NCI-H1105 (cell line): Measurements from ENCODE around the gene OR8G5.

Experiments used
- DNase-seq: peaks from one replicate; lab custom pipeline; 2025; lab: John Stamatoyannopoulos, UW

Gene OR8G5

DNA sequence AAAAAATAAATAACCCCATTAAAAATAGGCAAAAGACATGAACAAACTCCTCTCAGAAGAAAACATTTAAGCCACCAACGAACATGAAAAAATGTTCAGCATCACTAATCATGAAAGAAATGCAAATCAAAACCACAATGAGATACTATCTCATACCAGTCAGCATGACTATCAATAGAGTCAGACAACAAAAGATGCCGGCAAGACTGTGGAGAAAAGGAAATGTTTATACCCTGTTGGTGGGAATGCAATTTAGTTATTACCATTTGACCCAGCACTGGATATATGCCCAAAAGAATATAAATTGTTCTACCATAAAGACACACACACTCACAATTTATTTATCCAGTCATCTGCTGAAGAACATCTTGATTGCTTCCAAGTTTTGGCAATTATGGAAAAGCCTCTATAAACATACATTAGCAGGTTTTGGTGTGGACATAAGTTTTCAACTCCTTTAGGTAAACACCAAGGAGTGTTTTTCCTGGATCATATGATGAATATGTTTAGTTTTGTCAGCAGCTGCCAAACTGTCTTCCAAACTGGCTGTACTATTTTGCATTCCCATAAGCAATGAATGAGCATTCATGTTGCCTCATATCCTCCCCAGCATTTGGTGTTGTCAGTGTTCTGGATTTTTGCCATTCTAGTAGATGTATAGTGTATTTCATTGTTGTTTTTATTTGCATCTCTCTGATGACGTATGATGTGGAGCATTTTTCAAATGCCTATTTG is 29.6 kb downstream of the OR8G5 start:
- no peak for DNase-seq

DNA sequence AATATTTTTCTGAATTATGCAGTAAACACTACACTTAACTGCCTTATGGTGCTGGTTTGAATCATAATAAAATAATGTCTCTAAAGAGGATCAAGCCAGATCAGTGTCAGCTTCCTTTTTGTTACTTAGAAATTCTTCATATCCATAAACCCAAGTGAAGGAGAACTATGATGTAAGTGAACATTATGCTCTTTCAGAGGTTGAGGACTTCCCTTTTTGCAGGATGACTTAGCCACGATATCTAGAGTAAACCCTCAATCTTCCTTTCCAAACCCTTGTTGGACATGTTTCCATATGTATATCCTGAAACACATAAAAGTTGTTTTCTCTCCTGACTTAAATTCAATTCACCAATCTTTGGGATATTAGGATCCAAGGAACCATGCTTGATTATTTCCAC is 38.5 kb downstream of the OR8G5 start:
- DNase-seq: no peak

DNA sequence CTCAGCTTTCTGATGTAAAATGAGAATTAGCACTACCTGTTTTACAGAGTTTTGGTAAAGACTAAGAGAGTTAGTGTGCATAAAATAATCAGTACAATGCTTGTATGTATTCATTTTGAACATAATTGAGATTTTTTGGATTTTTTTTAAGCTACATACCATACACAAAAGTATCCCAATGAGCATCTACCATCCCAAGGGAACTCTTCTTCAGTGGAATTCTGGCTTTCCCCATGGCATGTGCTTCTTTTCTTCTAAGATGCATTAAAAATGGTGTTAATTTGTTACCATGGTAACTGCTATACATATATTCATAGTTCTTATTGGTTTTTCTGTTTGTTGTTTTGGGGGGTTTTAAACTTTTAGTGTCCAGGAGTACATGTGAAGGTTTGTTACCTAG is 39.8 kb downstream of the OR8G5 start:
- no peak for DNase-seq

- no peak for DNase-seq
Measured at GRCh38 chr11:124297921-124298320, 41.7 kb downstream of the OR8G5 start.

- DNase-seq: no peak
Measured at GRCh38 chr11:124301548-124301947, 45.4 kb downstream of the OR8G5 start.

- DNase-seq: no peak
Measured at GRCh38 chr11:124302347-124303125, 46.4 kb downstream of the OR8G5 start.

DNA sequence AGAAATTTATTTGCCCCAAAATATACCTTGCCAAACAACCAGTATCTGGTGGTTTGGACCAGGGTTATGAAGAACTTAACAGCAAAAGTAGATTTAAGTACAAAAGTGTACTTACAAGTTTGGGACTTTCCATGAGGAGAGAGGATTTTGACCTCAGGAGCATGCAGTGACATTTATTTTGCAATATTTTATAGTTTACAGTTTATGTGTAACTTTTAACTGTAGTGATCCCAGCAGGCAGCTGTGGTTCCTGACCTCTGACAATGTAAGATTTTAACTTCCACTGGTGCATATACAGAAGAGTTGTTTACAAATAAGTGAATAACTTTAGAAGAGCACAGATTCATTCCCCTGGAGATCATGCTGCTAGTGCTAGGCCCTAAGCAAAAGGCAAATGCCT is 50.9 kb downstream of the OR8G5 start:
- no peak for DNase-seq

GRCh38 chr11:124310721-124311120 is 54.5 kb downstream of the OR8G5 start:
- DNase-seq: no peak

DNA sequence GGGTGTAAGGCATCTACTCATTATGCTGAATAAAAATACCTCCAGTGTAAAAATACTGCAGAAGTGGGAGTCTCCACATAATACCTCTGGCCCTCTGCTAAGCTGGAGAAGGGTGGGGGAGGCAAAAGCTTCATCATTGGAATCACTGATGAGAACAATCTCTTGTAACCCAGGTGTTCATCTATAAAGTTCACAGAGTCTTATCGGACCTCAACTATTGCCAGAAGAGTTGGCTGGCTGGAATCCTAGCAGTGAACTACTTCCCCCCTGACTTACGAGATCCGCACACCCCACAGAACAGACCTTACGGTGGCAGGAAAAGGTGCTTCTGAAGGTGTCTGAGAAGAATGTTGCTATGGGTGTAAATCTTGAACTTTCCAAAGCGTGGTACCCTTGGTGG is 55.1 kb downstream of the OR8G5 start:
- DNase-seq: no peak

DNA sequence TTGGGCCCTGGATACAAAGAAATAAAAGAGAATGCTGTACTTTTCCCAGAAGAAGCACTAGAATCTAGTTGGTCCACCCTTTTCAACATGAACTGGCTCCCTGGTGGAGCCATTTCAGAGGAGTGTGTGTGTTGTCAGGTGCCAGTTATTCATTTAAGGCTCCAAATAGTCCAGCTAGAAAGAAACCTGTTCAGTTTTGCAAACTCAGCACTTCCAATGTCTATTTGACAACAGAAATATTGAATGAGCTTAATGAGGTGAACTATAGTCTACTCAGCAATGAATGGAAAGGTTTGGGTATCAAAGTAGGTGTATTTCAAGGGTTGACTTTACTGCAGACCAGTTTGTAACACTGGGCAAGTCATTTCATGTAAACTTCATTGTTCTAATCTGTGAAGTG is 55.5 kb downstream of the OR8G5 start:
- DNase-seq: no peak

DNA sequence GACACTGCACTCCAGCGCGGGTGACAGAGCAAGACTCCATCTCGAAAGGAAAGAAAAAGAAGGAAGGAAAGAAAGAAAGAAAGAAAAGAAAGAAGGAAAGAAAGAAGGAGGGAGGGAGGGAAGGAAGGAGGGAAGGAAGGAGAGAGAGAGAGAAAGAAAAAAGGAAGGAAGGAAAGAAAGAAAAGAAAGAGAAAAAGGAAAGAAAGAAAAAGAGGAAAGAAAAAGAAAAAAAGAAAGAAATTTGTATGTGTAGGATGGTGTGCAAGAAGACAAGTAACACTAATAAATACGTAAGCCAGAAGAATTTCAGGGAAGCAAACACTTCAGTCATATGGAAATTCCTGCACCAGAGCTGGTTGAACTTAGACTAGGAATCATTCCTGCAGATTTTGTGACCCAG is 57.0 kb downstream of the OR8G5 start:
- DNase-seq: no peak

- no peak for DNase-seq
Measured at GRCh38 chr11:124313849-124314248, 57.7 kb downstream of the OR8G5 start, which contains the start of gene OR8D1. Gene OR8D1 (minus strand): TSS chr11:124313949. CDS start chr11:124310766, 3,183 bp downstream.

- DNase-seq: no peak
Measured at GRCh38 chr11:124315052-124315451, 58.9 kb downstream of the OR8G5 start.
